ENCODE data around the gene AQP12A. TPM values are rescaled to one million over a fixed set of nuclear protein-coding genes. Genes with fewer than 3 reads are reported as not detected.
"Not testable (repeated sequence)": the region's sequence is repeated elsewhere in the genome, so short reads cannot be mapped to it uniquely, and the experiment has no call there.

Gene AQP12A
- total RNA-seq, 2 experiments from 2014 or later = not detected

- no peak overlapping the region for H3K27ac Mint-ChIP-seq
- H3K4me3 Mint-ChIP-seq = no peak overlapping the region
- H3K36me3 Mint-ChIP-seq = no peaks in the 10 kb centered on the region
These were observed 42.9 kb upstream of the AQP12A start for GRCh38 chr2:240648650-240649275.

GRCh38 chr2:240649331-240649730, 42.3 kb upstream of the AQP12A start:
- DNase-seq = no peak
- Mint-ChIP-seq H3K27ac (no peak overlapping the region), H3K4me1 (peaks cover 2% of the 10 kb centered on the region), H3K9me3 (no peaks in the 10 kb centered on the region), H3K27me3 (peaks cover 25% of the 10 kb centered on the region), H3K36me3 (no peaks in the 10 kb centered on the region), H3K4me3 (no peak overlapping the region)

More at GRCh38 chr2:240648650-240649275, 42.9 kb upstream of the AQP12A start:
- DNase-seq = no peak
- H3K9me3 Mint-ChIP-seq = no peaks in the 10 kb centered on the region
- H3K4me1 Mint-ChIP-seq = peaks cover 2% of the 10 kb centered on the region
- H3K27me3 Mint-ChIP-seq = peaks cover 24% of the 10 kb centered on the region

GRCh38 chr2:240650254-240650965, 41.3 kb upstream of the AQP12A start:
- Mint-ChIP-seq H3K27ac (no peak overlapping the region), H3K9me3 (no peaks in the 10 kb centered on the region), H3K36me3 (no peaks in the 10 kb centered on the region), H3K4me1 (peaks cover 7% of the 10 kb centered on the region), H3K4me3 (no peak overlapping the region), H3K27me3 (peaks cover 36% of the 10 kb centered on the region)
- no peak for DNase-seq

DNA sequence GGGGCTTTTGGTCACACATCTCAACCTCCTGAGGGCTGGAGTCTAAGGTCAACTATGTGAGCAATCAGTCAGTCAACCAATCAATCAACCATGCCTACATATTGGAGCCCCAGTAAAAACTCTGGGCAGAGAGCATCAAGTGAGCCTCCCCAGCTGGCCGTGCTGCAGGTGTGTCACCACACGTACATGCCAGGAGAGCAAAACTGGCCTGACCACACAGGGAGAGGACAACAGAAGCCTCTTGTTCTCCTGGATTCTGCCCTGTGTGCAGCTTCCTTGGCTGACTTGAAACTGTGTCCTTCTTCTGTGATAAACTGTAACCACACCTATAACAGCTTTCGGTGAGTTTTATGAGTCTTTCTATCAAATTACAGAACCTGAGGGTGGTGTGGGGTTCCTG, 40.5 kb upstream of the AQP12A start:
- Mint-ChIP-seq H3K9me3 (no peaks in the 10 kb centered on the region), H3K27ac (no peak overlapping the region), H3K27me3 (peaks cover 35% of the 10 kb centered on the region), H3K36me3 (no peaks in the 10 kb centered on the region), H3K4me1 (peaks cover 7% of the 10 kb centered on the region), H3K4me3 (no peak overlapping the region)
- DNase-seq = no peak

DNA sequence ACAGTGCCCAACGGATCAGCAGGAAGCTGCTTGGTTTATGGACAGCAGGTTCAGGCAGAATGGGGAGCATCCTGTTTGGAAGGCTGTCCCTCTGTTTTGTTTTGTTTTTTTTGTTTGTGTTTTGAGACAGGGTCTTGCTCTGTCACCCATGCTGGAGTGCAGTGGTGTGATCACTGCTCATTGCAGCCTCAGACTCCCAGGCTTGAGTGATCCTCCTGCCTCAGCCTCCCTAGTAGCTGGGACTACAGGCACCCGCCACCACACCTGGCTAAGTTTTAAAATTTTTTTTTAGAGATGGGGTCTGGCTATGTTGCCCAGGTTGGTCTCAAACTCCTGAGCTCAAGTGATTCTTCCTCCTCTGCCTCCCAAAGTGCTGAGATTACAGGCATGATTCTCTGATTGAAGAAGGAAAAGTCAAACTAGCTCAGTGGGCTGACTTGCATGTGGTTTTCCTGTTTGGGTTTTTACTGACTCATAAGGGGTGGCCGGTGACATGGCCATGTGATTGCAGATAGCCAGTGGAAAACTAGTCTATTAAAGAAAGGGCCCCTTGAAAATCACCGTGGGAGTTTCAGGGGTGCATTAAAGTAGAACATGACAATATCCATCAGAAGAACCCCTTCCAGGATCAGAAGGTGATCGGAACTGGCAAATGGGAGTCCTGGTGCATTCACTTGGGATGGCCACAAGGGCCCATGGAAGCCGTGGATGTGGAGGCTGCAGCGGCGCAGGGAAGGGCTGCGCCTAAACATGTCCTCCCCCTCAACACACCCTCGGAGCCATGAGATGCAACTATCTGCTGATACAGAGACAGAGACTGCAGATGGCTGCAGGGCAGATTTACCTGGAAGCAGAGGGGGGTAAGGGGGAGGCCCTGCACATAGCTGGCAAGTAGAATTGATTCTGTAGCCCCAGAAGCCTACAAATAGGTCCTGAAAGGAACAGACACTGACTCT, 35.5 kb upstream of the AQP12A start:
- Mint-ChIP-seq H3K9me3 (no peaks in the 10 kb centered on the region), H3K27me3 (peaks cover 25% of the 10 kb centered on the region), H3K4me3 (no peak overlapping the region), H3K4me1 (peaks cover 12% of the 10 kb centered on the region), H3K36me3 (no peaks in the 10 kb centered on the region), H3K27ac (no peak overlapping the region)
- peak; percentile 29 for DNase-seq

GRCh38 chr2:240659883-240660282, 31.8 kb upstream of the AQP12A start:
- not testable (repeated sequence) for H3K9me3 Mint-ChIP-seq, H3K27ac Mint-ChIP-seq, DNase-seq, H3K36me3 Mint-ChIP-seq, H3K4me3 Mint-ChIP-seq
- peaks cover 15% of the 10 kb centered on the region for H3K27me3 Mint-ChIP-seq
- H3K4me1 Mint-ChIP-seq = peaks cover 11% of the 10 kb centered on the region

DNA sequence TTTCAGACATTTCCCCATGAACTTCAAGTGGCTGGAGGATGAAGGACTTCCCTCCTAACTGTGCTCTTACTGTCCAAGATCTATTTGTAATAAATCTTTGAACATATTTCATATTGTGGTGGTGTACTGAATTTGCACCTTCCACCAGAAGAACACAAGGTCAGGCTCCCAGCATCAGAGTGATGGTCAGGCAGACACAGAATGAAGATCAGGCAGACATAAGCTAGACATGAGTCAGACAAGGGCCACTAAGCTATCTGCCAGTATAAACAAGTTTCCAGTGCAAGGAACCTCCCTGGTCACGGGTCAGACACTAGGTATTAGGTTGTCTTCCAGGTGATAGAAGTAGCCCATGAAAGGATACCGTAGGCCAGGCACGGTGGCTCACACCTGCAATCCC, 29.0 kb upstream of the AQP12A start:
- H3K36me3 Mint-ChIP-seq = no peaks in the 10 kb centered on the region
- H3K27me3 Mint-ChIP-seq = peaks cover 21% of the 10 kb centered on the region

GRCh38 chr2:240663546-240664190, 28.0 kb upstream of the AQP12A start:
- H3K4me3 Mint-ChIP-seq = no peak overlapping the region
- no peaks in the 10 kb centered on the region for H3K4me1 Mint-ChIP-seq
- peaks cover 4% of the 10 kb centered on the region for H3K9me3 Mint-ChIP-seq
- H3K27me3 Mint-ChIP-seq = peaks cover 24% of the 10 kb centered on the region
- H3K27ac Mint-ChIP-seq = no peak overlapping the region
- DNase-seq = no peak
- no peaks in the 10 kb centered on the region for H3K36me3 Mint-ChIP-seq

More for the DNA sequence above, 29.0 kb upstream of the AQP12A start:
- DNase-seq = no peak
- Mint-ChIP-seq H3K4me3 (no peak overlapping the region), H3K4me1 (no peaks in the 10 kb centered on the region), H3K9me3 (peaks cover 4% of the 10 kb centered on the region), H3K27ac (no peak overlapping the region)

- Mint-ChIP-seq H3K27me3 (peaks cover 23% of the 10 kb centered on the region), H3K36me3 (no peaks in the 10 kb centered on the region), H3K9me3 (peaks cover 4% of the 10 kb centered on the region), H3K4me3 (no peak overlapping the region), H3K4me1 (no peaks in the 10 kb centered on the region), H3K27ac (no peak overlapping the region)
- no peak for DNase-seq
These were observed 27.0 kb upstream of the AQP12A start for GRCh38 chr2:240664622-240665021.

DNA sequence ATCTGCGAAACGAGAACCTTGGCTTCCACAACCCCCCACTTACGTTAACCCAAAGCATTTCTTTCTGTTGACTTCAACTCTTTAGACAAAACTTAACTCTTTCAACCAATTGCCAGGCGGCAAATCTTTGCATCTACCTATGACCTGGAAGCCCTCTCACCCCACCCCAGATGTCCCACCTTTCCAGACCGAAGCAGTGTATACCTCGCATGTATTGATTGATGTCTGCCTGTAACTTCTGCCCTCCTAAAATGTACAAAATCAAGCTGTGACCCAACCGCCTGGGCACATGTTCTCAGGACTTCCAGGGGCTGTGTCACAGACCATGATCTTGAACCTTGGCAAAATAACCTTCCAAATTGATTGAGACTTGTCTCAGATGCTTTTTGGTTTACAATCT, 21.3 kb upstream of the AQP12A start:
- Mint-ChIP-seq H3K9me3 (no peaks in the 10 kb centered on the region), H3K4me3 (no peak overlapping the region), H3K27ac (no peak overlapping the region), H3K36me3 (no peaks in the 10 kb centered on the region), H3K27me3 (peaks cover 45% of the 10 kb centered on the region), H3K4me1 (no peaks in the 10 kb centered on the region)
- no peak for DNase-seq

GRCh38 chr2:240670950-240671349, 20.7 kb upstream of the AQP12A start:
- Mint-ChIP-seq H3K4me3 (no peak overlapping the region), H3K4me1 (no peaks in the 10 kb centered on the region), H3K9me3 (no peaks in the 10 kb centered on the region), H3K27me3 (peaks cover 45% of the 10 kb centered on the region), H3K27ac (no peak overlapping the region), H3K36me3 (no peaks in the 10 kb centered on the region)
- no peak for DNase-seq

DNA sequence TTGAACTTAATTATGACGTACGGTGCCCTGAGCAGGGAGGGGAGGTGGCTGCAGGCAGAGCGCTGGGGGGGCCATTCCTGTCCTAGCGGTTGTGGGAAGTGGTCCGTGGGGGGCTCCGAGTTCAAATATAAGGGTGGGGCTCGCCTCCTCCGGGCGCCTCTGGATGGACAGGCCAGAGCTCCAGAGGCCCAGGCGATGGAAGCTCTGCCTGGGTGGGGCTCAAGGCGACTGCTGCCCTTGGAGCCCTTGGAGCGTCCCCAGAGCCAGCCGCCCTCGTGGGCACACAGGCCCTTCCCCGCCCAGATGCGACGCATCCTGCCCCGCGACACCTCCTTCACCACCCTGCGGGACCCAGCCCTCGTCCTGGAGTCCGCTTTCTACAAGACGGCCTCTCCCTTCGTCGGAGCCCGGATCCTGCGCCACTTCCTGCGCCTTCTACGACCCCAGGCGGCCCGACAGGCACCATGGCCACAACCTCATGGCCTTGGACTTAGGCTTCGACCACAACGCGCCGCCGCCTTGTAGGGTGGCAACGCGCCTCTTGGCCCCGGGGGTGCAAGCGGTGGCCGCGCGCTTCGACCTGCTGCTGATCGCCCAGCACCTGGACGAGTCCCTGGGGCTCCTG, 19.5 kb upstream of the AQP12A start:
- no peak for DNase-seq
- no peaks in the 10 kb centered on the region for H3K36me3 Mint-ChIP-seq
- H3K27me3 Mint-ChIP-seq = peaks cover 39% of the 10 kb centered on the region
- no peak overlapping the region for H3K4me3 Mint-ChIP-seq
- no peaks in the 10 kb centered on the region for H3K9me3 Mint-ChIP-seq
- H3K4me1 Mint-ChIP-seq = no peaks in the 10 kb centered on the region
- no peak overlapping the region for H3K27ac Mint-ChIP-seq

- Mint-ChIP-seq H3K9me3 (no peaks in the 10 kb centered on the region), H3K4me1 (no peaks in the 10 kb centered on the region), H3K4me3 (no peak overlapping the region), H3K36me3 (no peaks in the 10 kb centered on the region), H3K27me3 (peaks cover 34% of the 10 kb centered on the region), H3K27ac (no peak overlapping the region)
- DNase-seq = no peak
These were observed 18.9 kb upstream of the AQP12A start for GRCh38 chr2:240672701-240673190.

DNA sequence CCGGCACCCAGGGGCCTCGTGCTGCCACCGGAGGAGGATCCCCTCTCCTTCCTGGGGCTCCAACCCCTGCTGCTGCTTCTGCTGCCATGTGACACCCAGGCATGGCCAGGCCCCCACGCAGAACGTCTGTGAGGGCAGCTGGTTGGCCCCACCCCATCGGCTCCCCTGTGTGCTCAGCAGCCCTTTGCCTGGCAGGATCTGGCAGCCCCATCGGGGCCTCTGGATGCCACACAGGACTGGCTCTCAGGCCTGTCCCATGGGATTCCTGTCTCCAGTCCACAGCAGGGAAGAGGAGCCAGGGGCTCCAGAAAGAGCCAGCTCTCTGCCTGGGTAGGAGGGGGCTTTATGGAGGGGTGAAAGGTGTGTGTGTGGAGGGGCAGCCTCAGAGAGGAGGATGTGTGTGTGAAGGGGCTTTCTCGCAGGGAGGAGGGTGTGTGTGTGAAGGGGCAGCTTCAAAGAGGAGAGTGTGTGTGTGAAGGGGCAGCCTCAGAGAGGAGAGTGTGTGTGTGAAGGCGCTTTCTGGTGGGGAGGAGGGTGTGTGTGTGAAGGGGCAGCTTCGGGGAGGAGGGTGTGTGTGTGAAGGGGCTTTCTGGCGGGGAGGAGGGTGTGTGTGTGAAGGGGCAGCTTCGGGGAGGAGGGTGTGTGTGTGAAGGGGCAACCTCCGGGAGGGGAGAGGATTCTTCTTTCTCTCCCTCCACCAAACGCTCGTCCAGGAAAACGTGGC, 17.0 kb upstream of the AQP12A start:
- H3K4me1 Mint-ChIP-seq, H3K4me3 Mint-ChIP-seq, H3K36me3 Mint-ChIP-seq, H3K9me3 Mint-ChIP-seq, H3K27ac Mint-ChIP-seq, DNase-seq: not testable (repeated sequence)
- H3K27me3 Mint-ChIP-seq = peaks cover 31% of the 10 kb centered on the region

All from activated naive CD8-positive, alpha-beta T cell treated with anti-CD3 and anti-CD28 coated beads for 36 hours (primary cell).